Measurements from ENCODE around the gene RPS6KC1.
"Not testable (repeated sequence)": the region's sequence is repeated elsewhere in the genome, so short reads cannot be mapped to it uniquely, and the experiment has no call there.

The RPS6KC1 gene

GRCh38 chr1:213054142-213054541, 3.1 kb downstream of the RPS6KC1 start:
- DNase-seq = no peak

DNA sequence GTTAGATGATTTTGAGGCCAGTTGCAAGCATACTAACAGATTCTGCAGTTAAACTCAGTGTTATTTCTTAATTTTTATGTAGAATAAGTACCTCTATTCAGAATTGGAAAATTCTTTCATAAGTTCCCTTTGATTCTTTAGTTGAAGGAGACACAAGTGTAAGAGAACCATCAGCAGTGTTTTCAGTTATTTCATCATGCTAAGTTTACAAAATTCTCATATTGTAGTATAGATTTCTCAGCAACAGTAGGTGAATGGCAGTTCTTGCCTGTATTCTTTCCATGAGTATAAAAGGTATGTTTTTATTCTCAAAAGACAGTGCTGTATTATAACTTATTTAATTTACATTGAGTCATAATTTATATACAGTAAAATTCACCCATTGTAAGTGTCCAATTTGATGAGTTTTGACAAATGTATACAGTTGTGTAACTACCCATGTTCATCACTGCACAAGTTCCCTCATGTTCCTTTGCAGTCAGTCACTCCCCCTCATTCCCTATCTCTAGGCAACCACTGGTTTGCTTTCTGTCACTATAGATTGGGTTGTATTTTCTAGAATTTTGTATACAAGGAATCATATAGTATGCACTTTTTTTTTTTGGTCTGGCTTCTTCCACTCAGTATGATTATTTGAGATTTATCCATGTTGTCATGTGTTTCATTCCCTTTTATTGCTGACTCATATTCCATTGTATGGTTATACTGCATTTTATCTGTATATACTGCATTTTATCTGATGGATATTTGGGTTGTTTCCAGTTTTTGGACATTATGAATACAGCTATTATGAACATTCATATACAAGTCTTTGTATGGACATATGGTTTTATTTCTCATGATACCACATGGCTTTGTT, 3.9 kb downstream of the RPS6KC1 start:
- DNase-seq = peak in 2 of 58 donors; percentile 1 to 5

DNA sequence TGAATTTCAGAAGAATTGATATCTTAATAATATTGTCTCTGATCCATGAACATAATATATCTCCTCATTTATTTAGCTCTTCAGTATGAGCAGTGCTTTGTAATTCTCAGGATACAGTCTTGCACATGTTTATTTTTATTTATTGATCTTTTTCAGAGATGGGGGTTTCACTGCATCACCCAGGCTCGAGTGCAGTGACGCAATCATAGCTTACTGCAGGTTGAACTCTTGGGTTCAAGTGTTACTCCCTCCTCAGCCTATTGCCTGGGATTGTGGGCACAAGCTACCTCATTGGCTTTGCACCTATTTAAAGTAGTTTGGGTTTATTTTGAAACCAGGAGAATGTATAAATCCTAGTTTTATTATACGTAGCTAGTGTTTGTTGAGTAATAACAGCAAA, 4.7 kb downstream of the RPS6KC1 start:
- DNase-seq = no peak

DNA sequence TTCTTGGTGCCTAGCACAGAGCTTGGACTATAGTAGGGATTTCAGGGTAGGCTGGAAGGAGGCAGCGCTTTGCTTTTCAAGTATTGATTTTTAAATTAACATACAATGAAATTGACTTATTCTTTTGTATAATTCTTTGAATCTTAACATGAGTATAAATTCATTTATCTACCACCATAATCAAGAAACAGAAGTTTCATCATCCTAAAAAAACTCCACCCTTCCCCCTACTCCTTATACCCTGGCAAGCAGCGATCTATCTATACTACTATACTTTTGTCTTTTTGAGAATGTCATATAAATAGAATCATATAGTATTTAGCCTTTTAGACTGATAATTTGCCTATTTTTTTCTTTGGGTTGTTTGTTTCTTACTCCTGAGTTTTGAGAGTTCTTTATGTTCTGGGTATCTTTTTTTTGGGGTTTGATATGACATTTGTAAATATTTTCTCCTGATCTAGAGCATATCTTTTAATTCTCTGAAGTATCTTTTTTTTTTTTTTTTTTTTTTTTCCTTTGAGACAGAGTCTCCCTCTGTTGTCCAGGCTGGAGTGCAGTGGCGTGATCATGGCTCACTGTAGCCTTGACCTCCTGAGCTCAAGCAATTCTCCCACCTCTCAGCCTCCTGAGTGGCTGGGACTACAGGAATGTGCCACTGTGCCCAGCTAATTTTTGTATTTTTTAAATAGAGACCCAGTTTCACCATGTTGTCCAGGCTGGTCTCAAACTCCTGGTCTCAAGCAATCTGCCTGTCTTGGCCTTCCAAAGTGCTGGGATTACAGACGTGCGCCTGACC, 6.4 kb downstream of the RPS6KC1 start:
- DNase-seq = no peak

GRCh38 chr1:213060836-213061235, 9.8 kb downstream of the RPS6KC1 start:
- DNase-seq = no peak

DNA sequence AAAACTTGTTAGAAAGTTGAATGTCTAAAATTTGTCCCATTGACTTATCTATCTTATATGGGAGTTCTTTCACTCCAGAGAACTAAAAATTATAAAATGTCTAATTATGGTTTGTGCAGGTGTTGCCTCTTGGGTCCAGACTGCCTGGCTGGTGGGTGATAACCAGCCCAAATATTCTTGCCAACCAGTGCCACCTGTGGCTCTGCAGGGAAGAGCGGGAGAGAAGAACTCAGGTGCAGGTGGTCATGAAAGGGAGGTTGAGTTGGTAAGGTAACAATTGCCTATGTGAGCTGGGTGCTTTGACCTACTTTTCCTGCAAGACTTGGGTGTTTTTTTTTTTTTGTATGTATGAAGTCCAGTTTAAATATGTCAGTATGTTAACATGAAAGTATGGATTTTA, 10.2 kb downstream of the RPS6KC1 start:
- no peak for DNase-seq

DNA sequence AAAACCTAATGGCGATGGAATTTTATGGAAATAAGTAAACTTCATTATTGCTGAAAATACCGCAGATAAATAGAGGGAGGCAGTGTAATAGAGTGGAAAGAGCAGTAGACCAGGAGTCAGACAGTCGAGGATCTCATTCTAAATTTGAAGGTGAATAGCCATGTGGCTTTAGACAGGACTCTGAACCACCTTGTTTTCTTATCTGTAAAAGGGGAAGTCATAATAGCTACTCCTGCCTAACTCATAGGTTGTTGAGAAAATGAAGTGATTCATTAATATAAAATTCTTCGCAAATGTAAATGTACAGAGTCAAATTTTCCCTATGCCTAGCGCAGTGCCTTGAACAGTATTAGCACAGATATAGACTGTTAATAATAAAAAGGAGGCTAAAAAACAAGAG, 14.8 kb downstream of the RPS6KC1 start:
- DNase-seq = no peak

DNA sequence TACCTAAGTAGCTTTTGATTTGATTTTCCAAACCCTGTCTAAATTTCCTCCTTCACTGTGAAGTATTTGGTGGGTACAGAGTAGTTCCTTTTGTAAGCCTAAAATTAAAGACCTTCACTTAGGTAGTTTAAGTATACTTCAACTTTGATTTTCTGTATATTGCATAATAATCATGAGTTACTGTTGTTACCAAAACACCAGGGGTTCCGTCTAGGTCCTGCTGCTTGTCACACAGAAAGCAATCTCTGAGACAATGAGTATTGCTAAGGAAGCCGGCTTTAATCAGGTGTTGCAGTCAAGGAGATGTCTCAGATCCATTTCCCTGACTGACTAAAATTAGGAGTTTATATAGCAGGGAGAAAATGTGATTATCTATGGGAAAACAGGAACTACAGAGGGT, 15.3 kb downstream of the RPS6KC1 start:
- no peak for DNase-seq

DNA sequence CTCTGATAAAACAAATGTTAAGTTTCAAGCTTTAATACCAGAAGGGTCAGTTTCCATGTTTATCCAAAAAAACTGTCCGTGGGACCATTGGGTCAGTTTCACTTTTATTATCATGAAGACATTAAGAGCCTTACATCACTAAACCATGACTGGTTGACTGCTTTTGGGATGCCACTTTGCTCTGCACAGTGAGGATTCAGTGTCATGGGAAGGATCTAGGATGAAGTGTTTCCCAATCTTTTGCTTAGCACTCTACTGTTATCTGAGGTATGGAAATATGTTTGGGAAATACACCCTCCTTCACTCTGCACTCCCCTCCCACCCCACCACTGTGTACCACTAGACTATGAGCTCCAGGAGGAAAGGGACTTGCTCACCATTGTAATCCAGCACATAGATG, 16.3 kb downstream of the RPS6KC1 start:
- DNase-seq = no peak

DNA sequence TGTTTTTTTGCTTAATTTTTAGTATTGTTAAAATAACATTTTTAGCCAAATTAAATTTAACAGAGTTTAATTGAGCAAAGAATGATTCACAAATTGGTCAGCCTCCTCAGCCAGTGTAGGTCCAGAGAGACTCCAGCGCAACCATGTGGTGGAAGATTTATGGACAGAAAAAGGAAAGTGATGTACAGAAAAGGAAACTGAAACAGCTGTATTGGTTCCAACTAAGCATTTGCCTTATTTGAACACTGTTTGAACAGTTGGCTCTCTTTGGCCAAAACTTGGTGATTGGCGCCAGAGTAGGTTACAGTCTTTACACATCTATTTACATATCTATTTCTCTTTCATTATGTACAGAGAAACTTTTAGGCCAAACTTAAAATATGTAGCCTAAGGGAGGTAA, 19.4 kb downstream of the RPS6KC1 start:
- peak in 3 of 58 donors; percentile 1 to 19 (median 7) for DNase-seq

DNA sequence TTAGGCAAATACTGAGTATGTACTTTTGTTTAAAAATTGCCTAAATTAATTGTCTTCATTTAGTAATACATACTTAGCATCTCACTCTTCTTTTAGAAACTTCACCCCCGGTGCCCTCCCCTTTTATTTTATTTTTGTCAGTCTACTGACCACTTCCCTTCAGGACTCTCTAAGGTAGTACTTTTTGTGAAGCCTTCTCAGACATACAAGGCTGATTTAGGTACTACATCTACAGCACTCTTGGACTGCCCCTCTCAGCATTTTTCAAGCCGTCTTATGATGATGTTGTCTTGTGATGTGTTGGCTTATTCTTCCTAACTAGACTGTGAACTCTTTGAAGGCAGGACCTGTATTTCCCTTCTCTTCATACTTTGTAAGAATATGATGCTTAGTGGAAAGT, 24.7 kb downstream of the RPS6KC1 start:
- DNase-seq = no peak

- DNase-seq = no peak
Measured at GRCh38 chr1:213082420-213083111, 31.5 kb downstream of the RPS6KC1 start.

- no peak for DNase-seq
Measured at GRCh38 chr1:213083112-213083445, 32.0 kb downstream of the RPS6KC1 start.

GRCh38 chr1:213087911-213088310, 36.9 kb downstream of the RPS6KC1 start:
- DNase-seq = no peak

DNA sequence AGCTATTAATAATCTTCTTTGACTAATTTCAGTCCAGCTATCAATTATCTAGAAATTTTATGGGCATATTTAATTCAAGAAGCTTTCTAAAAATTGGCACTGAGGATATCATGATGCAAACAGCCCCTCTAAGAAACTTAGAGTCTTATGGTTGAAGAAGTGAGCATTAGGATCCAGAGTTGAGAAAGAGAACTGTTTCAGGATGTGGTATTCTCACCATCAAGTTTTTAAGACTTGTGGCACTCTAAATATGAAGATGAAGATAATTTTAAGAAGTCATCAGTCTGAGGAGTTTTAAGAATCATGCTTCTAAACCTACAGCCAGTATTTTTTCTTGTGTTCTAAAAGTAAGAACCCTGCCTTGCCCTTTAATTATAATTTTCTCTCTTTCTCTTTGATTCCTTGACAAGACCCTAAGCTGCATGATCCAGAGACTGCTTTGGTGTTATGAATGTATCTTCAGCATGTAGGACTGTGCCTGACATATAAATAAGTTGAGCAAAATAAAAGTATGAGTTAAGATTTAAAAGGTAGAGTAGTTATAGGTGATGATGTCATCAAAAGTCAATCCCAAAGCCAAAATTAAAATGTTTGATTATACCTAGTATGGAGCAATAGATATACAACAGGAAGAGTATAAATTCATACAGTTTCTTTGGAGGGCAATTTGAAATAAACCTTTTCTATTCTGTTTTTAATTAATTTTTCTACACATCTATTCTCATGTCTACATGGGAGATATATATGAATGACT, 39.1 kb downstream of the RPS6KC1 start:
- no peak for DNase-seq

DNA sequence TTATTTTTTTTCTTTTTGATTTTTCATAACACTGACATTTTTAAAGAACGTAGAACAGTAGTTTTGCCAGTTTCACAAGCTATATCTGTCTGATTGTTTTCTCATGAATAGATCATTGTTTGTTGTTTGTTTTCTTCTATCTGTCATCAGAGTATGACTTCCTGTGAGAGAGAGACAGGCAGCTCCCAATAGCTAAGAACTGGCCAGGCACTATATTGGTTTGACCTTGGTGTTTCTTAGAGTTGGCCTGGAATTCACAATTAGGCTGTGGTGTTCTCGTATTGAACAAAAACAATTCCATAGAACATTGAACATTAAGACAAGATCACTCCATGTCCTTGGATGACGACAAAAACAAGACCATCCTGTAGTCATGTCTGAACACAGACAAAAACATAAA, 43.4 kb downstream of the RPS6KC1 start:
- DNase-seq = peak in 2 of 58 donors; percentile 13 to 23

- no peak for DNase-seq
Measured at GRCh38 chr1:213095467-213095866, 44.4 kb downstream of the RPS6KC1 start.

DNA sequence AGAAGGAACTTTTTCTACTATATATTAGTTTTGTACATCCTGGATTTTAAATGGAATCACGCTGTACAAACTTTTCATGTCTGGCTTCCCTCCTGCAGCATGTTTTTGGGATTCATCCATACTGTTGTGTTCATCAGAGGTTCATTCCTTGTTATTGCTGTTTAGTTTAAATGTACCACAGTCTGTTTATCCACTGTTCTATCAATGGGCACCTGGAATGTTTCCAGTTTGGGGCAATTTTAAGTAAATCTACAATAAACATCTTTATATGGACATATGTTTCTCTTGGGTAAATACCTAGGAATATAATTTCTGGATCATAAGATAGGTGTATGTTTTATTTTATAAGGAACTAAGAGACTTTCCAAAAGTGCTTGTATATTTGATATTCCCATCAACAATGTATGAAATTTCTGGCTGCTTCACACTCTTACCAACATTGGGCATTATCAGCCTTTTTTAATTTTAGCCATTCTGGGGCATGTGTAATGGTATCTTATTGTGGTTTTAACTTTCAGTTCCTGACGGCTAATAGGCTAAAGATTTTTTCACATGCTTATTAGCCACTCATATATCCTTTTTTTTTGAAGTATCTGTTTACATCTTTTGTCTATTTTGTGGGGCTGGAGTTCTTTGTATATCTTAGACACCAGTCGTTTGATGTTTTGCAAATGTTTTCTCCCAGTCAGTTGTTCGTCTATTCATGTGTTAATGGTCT, 48.8 kb downstream of the RPS6KC1 start:
- no peak for DNase-seq

DNA sequence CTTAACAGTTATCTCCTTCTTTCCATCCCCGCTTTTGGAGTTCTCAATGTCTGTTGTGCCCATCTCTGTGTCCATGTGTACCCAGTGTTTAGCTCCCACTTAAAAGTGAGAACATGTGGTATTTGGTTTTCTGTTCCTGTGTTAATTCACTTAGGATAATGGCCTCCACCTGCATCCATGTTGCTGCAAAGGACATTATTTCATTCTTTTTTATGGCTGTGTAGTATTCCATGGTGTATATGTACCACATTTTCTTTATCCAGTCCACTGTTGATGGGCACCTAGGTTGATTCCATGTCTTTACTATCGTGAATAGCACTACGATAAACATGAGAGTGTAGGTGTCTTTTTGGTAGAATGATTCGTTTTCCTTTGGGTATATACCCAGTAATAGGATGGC, 49.5 kb downstream of the RPS6KC1 start:
- not testable (repeated sequence) for DNase-seq
